ENCODE measurements around the gene PLIN4. TPM values are rescaled to one million over a fixed set of nuclear protein-coding genes. Genes with fewer than 3 reads are reported as not detected.
A peak's percentile ranks its signal among the peaks of the same experiment; 100 is the strongest.

The PLIN4 gene
- total and polyA plus RNA-seq, 8 donors: 3.5 to 64.7 (median 11.3) TPM

DNA sequence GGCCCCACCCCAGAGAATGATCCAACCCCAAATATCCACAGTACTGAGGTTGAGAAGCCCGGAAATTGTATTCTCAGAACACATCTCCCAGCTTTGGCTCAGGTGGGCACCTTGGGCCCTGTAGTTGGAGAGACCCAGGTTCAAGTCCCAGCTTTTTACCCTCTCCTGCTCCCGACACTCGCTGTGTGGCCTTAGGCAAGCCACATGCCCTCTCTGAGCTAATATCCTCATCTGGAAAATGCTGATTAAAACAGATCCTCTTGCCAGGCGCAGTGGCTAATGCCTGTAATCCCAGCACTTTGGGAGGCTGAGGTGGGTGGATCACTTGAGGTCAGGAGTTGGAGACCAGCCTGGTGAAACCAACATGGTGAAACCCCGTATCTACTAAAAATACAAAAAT, 2.6 kb downstream of the PLIN4 start:
- Histone ChIP-seq H3K4me3 (no peak overlapping the region), H3K27me3 (peaks cover 0 to 8% (median 0%) of the 10 kb centered on the region in 3 donors), H3K4me1 (peaks cover 17 to 34% (median 24%) of the 10 kb centered on the region in 4 donors), H3K9me3 (no peaks in the 10 kb centered on the region), H3K27ac (peak overlapping the region in 1 of 5 donors; percentile 89), H3K36me3 (peaks cover 0 to 28% (median 9%) of the 10 kb centered on the region in 4 donors)
- intact Hi-C loops (cut with DNase I; ENCODE audit: low total_unique reads): no loop called here
- no peak for DNase-seq
- no peak for TF ChIP-seq EP300 (IDR thresholded peaks at IDR 0.05)
- TF ChIP-seq POLR2A (IDR thresholded peaks at IDR 0.05): no peak
- no peak for TF ChIP-seq POLR2AphosphoS5 (IDR thresholded peaks at IDR 0.05)
- TF ChIP-seq, protein P1, sequence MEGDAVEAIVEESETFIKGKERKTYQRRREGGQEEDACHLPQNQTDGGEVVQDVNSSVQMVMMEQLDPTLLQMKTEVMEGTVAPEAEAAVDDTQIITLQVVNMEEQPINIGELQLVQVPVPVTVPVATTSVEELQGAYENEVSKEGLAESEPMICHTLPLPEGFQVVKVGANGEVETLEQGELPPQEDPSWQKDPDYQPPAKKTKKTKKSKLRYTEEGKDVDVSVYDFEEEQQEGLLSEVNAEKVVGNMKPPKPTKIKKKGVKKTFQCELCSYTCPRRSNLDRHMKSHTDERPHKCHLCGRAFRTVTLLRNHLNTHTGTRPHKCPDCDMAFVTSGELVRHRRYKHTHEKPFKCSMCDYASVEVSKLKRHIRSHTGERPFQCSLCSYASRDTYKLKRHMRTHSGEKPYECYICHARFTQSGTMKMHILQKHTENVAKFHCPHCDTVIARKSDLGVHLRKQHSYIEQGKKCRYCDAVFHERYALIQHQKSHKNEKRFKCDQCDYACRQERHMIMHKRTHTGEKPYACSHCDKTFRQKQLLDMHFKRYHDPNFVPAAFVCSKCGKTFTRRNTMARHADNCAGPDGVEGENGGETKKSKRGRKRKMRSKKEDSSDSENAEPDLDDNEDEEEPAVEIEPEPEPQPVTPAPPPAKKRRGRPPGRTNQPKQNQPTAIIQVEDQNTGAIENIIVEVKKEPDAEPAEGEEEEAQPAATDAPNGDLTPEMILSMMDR (IDR thresholded peaks at IDR 0.05): no peak
- WGBS, 5 donors: 88 to 91% (median 90%) methylated on average over 5 of the region's 5 CpGs

DNA sequence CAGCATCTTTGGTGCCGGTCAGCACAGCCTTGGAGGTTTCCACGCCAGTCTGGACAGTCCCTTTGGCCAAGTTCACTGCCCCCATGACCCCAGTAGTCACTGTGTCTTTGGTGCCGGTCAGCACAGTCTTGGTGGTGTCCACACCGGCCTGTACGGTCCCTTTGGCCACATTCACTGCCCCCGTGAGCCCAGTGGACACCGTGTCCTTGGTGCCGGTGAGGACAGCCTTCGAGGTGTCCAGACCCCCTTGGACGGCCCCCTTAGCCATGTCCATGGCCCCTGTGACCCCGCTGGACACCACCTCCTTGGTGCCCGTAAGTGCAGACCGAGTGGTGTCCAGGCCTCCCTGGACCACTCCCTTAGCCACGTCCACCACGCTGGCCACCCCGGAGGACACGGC, 5.0 kb downstream of the PLIN4 start:
- no peak for DNase-seq
- TF ChIP-seq POLR2A (IDR thresholded peaks at IDR 0.05) (no peak), EP300 (IDR thresholded peaks at IDR 0.05) (no peak), POLR2AphosphoS5 (IDR thresholded peaks at IDR 0.05) (no peak)
- TF ChIP-seq, protein P1 (IDR thresholded peaks at IDR 0.05): no peak
- 86 to 95% (median 90%) methylated on average over 11 to 17 of the region's 17 CpGs for WGBS, 5 donors
- Histone ChIP-seq H3K4me3 (no peak overlapping the region), H3K9me3 (no peaks in the 10 kb centered on the region), H3K27me3 (peaks cover 0 to 8% (median 0%) of the 10 kb centered on the region in 3 donors), H3K36me3 (peaks cover 0 to 34% (median 11%) of the 10 kb centered on the region in 4 donors), H3K4me1 (peaks cover 6 to 15% (median 10%) of the 10 kb centered on the region in 4 donors), H3K27ac (no peak overlapping the region)
- intact Hi-C loops (cut with DNase I; ENCODE audit: low total_unique reads): no loop called here

DNA sequence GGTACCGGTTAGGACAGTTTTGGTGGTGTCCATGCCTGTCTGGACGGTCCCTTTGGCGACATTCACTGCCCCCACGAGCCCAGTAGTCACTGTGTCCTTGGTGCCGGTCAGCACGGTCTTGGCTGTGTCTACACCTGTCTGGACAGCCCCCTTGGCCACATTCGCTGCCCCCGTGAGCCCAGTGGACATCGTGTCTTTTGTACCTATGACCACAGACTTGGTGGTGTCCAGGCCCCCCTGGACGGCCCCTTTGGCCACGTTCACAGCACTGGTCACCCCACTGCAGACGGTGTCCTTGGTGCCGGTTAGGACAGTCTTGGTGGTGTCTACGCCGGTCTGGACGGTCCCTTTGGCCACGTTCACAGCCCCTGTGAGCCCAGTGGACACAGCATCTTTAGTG, 6.2 kb downstream of the PLIN4 start:
- H3K4me3 ChIP-seq: no peak overlapping the region
- intact Hi-C loops (cut with DNase I; ENCODE audit: low total_unique reads): no loop called here
- H3K36me3 ChIP-seq: peaks cover 0 to 43% (median 14%) of the 10 kb centered on the region in 4 donors
- no peak overlapping the region for H3K27ac ChIP-seq
- WGBS, 5 donors: 88 to 96% (median 93%) methylated on average over 17 of the region's 17 CpGs
- H3K4me1 ChIP-seq: peaks cover 0 to 9% (median 6%) of the 10 kb centered on the region in 4 donors
- no peaks in the 10 kb centered on the region for H3K9me3 ChIP-seq
- peaks cover 0 to 5% (median 0%) of the 10 kb centered on the region in 3 donors for H3K27me3 ChIP-seq
- no peak for DNase-seq
- TF ChIP-seq EP300 (IDR thresholded peaks at IDR 0.05) (no peak), POLR2A (IDR thresholded peaks at IDR 0.05) (no peak), POLR2AphosphoS5 (IDR thresholded peaks at IDR 0.05) (no peak)
- TF ChIP-seq, protein P1 (IDR thresholded peaks at IDR 0.05): no peak

DNA sequence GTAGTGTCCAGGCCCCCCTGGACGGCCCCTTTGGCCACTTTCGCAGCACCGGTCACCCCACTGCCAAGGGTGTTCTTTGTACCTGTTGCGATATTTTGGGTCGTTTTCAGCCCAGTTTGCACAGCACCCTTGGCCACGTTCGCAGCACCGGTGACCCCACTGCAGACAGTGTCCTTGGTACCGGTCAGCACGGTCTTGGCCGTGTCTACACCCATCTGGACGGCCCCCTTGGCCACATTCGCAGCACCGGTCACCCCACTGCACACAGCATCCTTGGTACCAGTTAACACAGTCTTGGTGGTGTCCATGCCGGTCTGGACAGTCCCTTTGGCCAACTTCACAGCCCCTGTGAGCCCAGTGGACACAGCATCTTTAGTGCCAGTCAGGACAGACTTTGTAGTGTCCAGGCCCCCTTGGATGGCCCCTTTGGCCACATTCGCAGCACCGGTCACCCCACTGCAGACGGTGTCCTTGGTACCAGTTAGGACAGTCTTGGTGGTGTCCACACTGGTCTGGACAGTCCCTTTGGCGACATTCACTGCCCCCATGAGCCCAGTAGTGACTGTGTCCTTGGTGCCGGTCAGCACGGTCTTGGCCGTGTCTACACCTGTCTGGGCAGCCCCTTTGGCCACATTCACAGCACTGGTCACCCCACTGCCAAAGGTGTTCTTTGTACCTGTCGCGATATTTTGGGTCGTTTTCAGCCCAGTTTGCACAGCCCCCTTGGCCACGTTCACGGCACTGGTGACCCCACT, 6.8 kb downstream of the PLIN4 start:
- peaks cover 0 to 48% (median 20%) of the 10 kb centered on the region in 4 donors for H3K36me3 ChIP-seq
- H3K4me1 ChIP-seq: peaks cover 0 to 3% (median 2%) of the 10 kb centered on the region in 4 donors
- intact Hi-C loops (cut with DNase I; ENCODE audit: low total_unique reads): no loop called here
- H3K27ac ChIP-seq: no peak overlapping the region
- DNase-seq: no peak
- no peak overlapping the region for H3K4me3 ChIP-seq
- 84 to 90% (median 87%) methylated on average over 26 to 27 of the region's 27 CpGs for WGBS, 5 donors
- no peaks in the 10 kb centered on the region for H3K9me3 ChIP-seq
- TF ChIP-seq POLR2AphosphoS5 (IDR thresholded peaks at IDR 0.05) (no peak), POLR2A (IDR thresholded peaks at IDR 0.05) (no peak), EP300 (IDR thresholded peaks at IDR 0.05) (no peak)
- TF ChIP-seq, protein P1 (IDR thresholded peaks at IDR 0.05): no peak
- H3K27me3 ChIP-seq: no peaks in the 10 kb centered on the region

Measured in stomach (tissue), 9 donors.